OCI-LY7 (cell line): ENCODE results near the gene NPBWR2. TPM values are rescaled to one million over a fixed set of nuclear protein-coding genes. Genes with fewer than 3 reads are reported as not detected.

Experiments
- BruUV-seq: library from RNA; stranded (reverse); fragments of 400-500 nt; replicated peaks from 2 replicates; lab custom pipeline; 2021; lab: Mats Ljungman, UMichigan
- CTCF ChIA-PET: fragments of 300-600 bp; sonication (Branson Sonifier 250); formaldehyde crosslinking; loops from one replicate; lab custom pipeline; 2022; ENCODE audit warnings: antibody characterized with exemption; ENCODE audit not compliant: unreplicated experiment; lab: Charles Lee
- POLR2A ChIA-PET: fragments of 300-600 bp; sonication (Branson Sonifier 250); formaldehyde crosslinking; loops from one replicate; lab custom pipeline; 2022; ENCODE audit warnings: antibody characterized with exemption; lab: Charles Lee
- DNase-seq: peaks from one replicate; pipeline ENCODE4 v3.0.0-alpha.2; 2015; ENCODE audit warnings: low spot score
- H2AFZ ChIP-seq: fragments of 200-600 bp; sonication (generic), shearing (Covaris generic); 2 replicates; pipeline ENCODE4 v1.6.1; 2014; ENCODE audit warnings: mild to moderate bottlenecking, antibody characterized with exemption, low read length, moderate library complexity
- H3K27ac ChIP-seq: fragments of 200-600 bp; sonication (generic); 2 replicates; pipeline ENCODE4 v1.5.1; 2014; ENCODE audit warnings: mixed run types, low read depth, mild to moderate bottlenecking, moderate library complexity, low read length, inconsistent platforms; ENCODE audit not compliant: poor library complexity, severe bottlenecking
- H3K36me3 ChIP-seq: fragments of 200-600 bp; sonication (generic); 2 replicates; pipeline ENCODE4 v1.6.1; 2014; ENCODE audit warnings: mild to moderate bottlenecking, antibody characterized with exemption, low read length, moderate library complexity, mixed read lengths; ENCODE audit not compliant: insufficient read depth
- H3K4me1 ChIP-seq: fragments of 200-600 bp; sonication (generic); 2 replicates; pipeline ENCODE4 v1.5.1; 2014; ENCODE audit warnings: mild to moderate bottlenecking, low read length; ENCODE audit not compliant: insufficient read depth, poor library complexity, severe bottlenecking
- H3K4me2 ChIP-seq: fragments of 200-600 bp; sonication (generic); 2 replicates; pipeline ENCODE4 v1.6.1; 2014; ENCODE audit warnings: mild to moderate bottlenecking, low read length
- H3K4me3 ChIP-seq: fragments of 200-600 bp; sonication (generic); 2 replicates; pipeline ENCODE4 v1.5.1; 2014; ENCODE audit warnings: mild to moderate bottlenecking, low read depth, low read length; ENCODE audit not compliant: poor library complexity, severe bottlenecking
- H3K79me2 ChIP-seq: fragments of 200-600 bp; sonication (generic); 2 replicates; pipeline ENCODE4 v1.6.1; 2016; ENCODE audit warnings: low read depth, mild to moderate bottlenecking, low read length, moderate library complexity, mixed read lengths; ENCODE audit not compliant: insufficient read depth
- H3K9me2 ChIP-seq: fragments of 200-600 bp; sonication (generic); 2 replicates; pipeline ENCODE4 v1.6.1; 2016; ENCODE audit warnings: mild to moderate bottlenecking, low read length, mixed read lengths; ENCODE audit not compliant: insufficient read depth
- H3K9me3 ChIP-seq: fragments of 200-600 bp; sonication (generic); 2 replicates; pipeline ENCODE4 v1.6.1; 2014; ENCODE audit warnings: mild to moderate bottlenecking, mixed run types, low read length, mixed read lengths
- H4K20me1 ChIP-seq: fragments of 200-600 bp; sonication (generic); 2 replicates; pipeline ENCODE4 v1.6.1; 2014; ENCODE audit warnings: mild to moderate bottlenecking, antibody characterized with exemption, low read length, moderate library complexity, mixed read lengths; ENCODE audit not compliant: insufficient read depth
- EZH2phosphoT487 ChIP-seq: fragments of 200-600 bp; sonication (generic); IDR thresholded peaks from 2 replicates; pipeline ENCODE4 v1.6.1; 2018; ENCODE audit warnings: low read depth, borderline replicate concordance, mild to moderate bottlenecking, mixed run types, antibody characterized with exemption, low read length, moderate library complexity, mixed read lengths
- intact Hi-C: fragments of 100-400 bp; cut with micrococcal nuclease; formaldehyde crosslinking; loops from one replicate; pipeline ENCODE4 v1.10.0; 2022; ENCODE audit not compliant: unreplicated experiment
- total RNA-seq, 2 experiments: library from RNA; depleted of rRNA in 1 of 2; stranded (reverse); fragments of >200 nt in 1 of 2; shearing (Covaris generic) in 1 of 2; gene quantifications; 2 replicates each; pipeline ENCODE4 v1.2.3, GENCODE V29; 2014 to 2022
- TF ChIP-seq, protein P1 (sequence below): fragments of 200-600 bp; sonication (generic); conservative IDR thresholded peaks from 2 replicates; pipeline ENCODE4 v1.5.1; 2014; ENCODE audit warnings: mild to moderate bottlenecking, antibody characterized with exemption, low read length, moderate library complexity, mixed read lengths

NPBWR2 gene
- total RNA-seq, 2 experiments from 2014 or later = not detected

DNA sequence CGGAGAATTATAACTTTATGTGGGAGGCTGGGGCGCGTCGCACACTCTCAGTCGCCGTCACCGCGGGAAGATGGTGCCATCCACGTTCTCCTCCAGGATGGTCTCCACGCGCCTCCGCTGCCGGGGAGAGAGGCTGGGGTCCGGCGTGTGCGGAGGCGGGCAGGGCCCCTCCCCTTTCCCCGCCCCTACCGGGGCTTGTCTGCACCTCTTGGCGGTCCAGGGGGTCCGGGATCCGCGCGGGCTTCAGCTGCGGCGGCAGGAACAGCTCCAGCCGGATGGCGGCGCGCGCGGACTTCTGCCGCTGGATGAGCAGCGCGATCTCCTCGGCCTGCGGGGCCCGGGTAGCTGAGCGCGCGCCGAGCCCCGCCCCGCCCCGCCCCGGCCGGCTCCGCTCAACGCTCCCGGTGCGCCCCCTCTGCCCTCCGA, 24.0 kb downstream of the NPBWR2 start:
- Histone ChIP-seq H3K27ac (no peak overlapping the region), H3K4me3 (peak overlapping the region; percentile 45), H3K9me2 (no peaks in the 10 kb centered on the region), H4K20me1 (no peaks in the 10 kb centered on the region), H3K36me3 (no peaks in the 10 kb centered on the region), H3K9me3 (no peaks in the 10 kb centered on the region), H3K4me2 (peak overlapping the region; percentile 72), H3K4me1 (peaks cover 21% of the 10 kb centered on the region), H2AFZ (no peak overlapping the region), H3K79me2 (peaks cover 7% of the 10 kb centered on the region; the same call in 1 of the 2 replicates)
- intact Hi-C loops = loop anchor here (1.0 kb wide), 2 partner anchors 29 to 37 kb away; no protein-coding TSS in a partner anchor
- DNase-seq = peak; percentile 66
- POLR2A ChIA-PET = no interaction called here
- no TSS peak for BruUV-seq
- CTCF ChIA-PET = interaction anchor here (0.6 kb wide), 1 partner anchor 132 kb away, joined by 3 read pairs; no protein-coding TSS in a partner anchor
- no peak for TF ChIP-seq EZH2phosphoT487
- TF ChIP-seq, protein P1, sequence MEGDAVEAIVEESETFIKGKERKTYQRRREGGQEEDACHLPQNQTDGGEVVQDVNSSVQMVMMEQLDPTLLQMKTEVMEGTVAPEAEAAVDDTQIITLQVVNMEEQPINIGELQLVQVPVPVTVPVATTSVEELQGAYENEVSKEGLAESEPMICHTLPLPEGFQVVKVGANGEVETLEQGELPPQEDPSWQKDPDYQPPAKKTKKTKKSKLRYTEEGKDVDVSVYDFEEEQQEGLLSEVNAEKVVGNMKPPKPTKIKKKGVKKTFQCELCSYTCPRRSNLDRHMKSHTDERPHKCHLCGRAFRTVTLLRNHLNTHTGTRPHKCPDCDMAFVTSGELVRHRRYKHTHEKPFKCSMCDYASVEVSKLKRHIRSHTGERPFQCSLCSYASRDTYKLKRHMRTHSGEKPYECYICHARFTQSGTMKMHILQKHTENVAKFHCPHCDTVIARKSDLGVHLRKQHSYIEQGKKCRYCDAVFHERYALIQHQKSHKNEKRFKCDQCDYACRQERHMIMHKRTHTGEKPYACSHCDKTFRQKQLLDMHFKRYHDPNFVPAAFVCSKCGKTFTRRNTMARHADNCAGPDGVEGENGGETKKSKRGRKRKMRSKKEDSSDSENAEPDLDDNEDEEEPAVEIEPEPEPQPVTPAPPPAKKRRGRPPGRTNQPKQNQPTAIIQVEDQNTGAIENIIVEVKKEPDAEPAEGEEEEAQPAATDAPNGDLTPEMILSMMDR = peak; percentile 62

DNA sequence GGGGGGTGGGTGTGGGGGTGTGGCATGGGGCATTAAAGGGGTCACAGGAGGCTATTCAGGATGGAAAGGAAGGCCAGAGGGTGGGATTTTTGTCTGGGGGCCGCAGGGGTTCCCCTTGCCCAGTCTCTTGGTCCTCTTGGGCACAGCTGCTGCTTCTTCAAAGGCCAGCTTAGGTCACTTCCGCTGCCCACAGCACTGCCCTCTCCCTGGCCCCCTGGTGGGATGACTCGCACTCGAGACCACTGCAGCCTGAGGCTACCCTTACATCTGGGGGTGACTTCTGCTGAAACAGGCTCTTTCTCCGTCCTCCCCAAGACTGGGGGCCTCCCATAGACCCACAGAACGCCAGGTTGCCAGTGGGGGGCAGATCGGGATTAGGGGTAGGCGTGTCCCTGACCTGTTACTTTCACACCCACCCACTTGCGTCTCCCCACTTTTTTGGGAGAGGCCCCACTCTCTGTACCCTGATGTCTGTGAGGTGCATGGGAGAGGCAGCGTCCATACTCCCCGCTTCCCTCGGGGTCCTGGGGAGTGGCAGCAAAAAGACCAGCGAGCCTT, 24.5 kb downstream of the NPBWR2 start:
- Histone ChIP-seq H3K4me3 (peak overlapping the region; percentile 45), H3K79me2 (peaks cover 7% of the 10 kb centered on the region; the same call in 1 of the 2 replicates), H3K4me2 (peak overlapping the region; percentile 72), H3K9me2 (no peaks in the 10 kb centered on the region), H3K9me3 (no peaks in the 10 kb centered on the region), H4K20me1 (no peaks in the 10 kb centered on the region), H2AFZ (no peak overlapping the region), H3K4me1 (peaks cover 25% of the 10 kb centered on the region), H3K36me3 (no peaks in the 10 kb centered on the region), H3K27ac (no peak overlapping the region)
- TF ChIP-seq EZH2phosphoT487 = no peak
- TF ChIP-seq, protein P1 = no peak
- ChIA-PET POLR2A (no interaction called here), CTCF (interaction anchor here (0.6 kb wide), 1 partner anchor 133 kb away, joined by 3 read pairs; no protein-coding TSS in a partner anchor)
- no peak for DNase-seq
- intact Hi-C loops = loop anchor here (1.0 kb wide), 2 partner anchors 29 to 37 kb away; no protein-coding TSS in a partner anchor
- BruUV-seq = no TSS peak

DNA sequence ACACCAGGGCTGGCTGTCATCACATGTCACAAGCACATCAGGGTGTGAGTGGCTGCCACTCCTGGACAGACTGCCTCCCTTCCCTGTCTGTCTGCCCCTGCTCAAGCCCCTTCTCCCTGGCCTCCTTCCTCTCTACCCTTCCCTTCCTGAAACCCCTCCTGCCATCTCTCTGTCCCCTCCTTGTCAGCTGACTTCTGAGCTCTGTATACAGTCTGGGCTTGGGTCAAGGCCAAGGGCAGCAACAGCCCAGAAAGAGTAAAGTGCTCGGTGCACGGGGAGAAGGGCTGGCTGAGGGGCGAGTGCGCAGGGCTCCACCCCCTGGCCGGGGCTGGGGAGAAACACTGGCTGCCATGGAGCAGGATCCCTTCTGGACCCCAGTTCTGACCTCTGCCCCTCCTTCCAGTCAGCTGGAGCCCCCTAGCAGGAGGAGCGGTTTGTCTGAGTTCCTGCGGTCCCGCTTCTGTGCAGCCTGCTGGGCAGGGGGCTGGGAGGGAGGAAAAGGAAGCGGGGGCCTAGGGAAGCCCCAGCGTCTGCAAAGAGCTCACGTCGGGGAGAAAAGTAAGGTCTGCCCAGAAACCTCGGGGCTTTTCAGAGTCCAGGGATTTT, 25.1 kb downstream of the NPBWR2 start:
- no peaks in the 10 kb centered on the region for H3K9me2 ChIP-seq
- H3K9me3 ChIP-seq = no peaks in the 10 kb centered on the region
- no peak overlapping the region for H2AFZ ChIP-seq
- intact Hi-C loops = no loop called here
- no peak overlapping the region for H3K4me2 ChIP-seq
- H4K20me1 ChIP-seq = no peaks in the 10 kb centered on the region
- H3K4me1 ChIP-seq = peaks cover 32% of the 10 kb centered on the region
- peaks cover 7% of the 10 kb centered on the region; the same call in 1 of the 2 replicates for H3K79me2 ChIP-seq
- no peak for TF ChIP-seq EZH2phosphoT487
- TF ChIP-seq, protein P1 = peak; percentile 45; the same call in 1 of the 2 replicates
- POLR2A ChIA-PET = no interaction called here
- no peak overlapping the region for H3K27ac ChIP-seq
- BruUV-seq = no TSS peak
- no peak overlapping the region for H3K4me3 ChIP-seq
- DNase-seq = no peak
- CTCF ChIA-PET = no interaction called here
- H3K36me3 ChIP-seq = no peaks in the 10 kb centered on the region
